SJSA1 (cell line): ENCODE results near the gene FOXN3. TPM values are rescaled to one million over a fixed set of nuclear protein-coding genes. Genes with fewer than 3 reads are reported as not detected.

Experiments
- DNase-seq, 2 experiments: peaks; one replicate each; pipeline ENCODE4 v3.0.0-alpha.2; 2015 to 2020; ENCODE audit warnings: low spot score in 2 of 2, low read depth in 1 of 2
- H3K27ac ChIP-seq: fragments of 250-450 bp; sonication (Bioruptor Pico); 2 replicates; pipeline ENCODE4 v1.5.1; 2020; ENCODE audit warnings: mild to moderate bottlenecking, moderate library complexity
- H3K27me3 ChIP-seq: fragments of 250-450 bp; sonication (Bioruptor Pico); replicated peaks from 2 replicates; pipeline ENCODE4 v1.5.1; 2020; ENCODE audit warnings: mild to moderate bottlenecking, moderate library complexity
- H3K36me3 ChIP-seq: fragments of 250-450 bp; sonication (Bioruptor Pico); 2 replicates; pipeline ENCODE4 v1.5.1; 2020; ENCODE audit warnings: mild to moderate bottlenecking
- H3K4me1 ChIP-seq: fragments of 250-450 bp; sonication (Bioruptor Pico); replicated peaks from 2 replicates; pipeline ENCODE4 v1.6.1; 2021; ENCODE audit warnings: mild to moderate bottlenecking
- H3K4me3 ChIP-seq: fragments of 250-450 bp; sonication (Bioruptor Pico); 2 replicates; pipeline ENCODE4 v1.5.1; 2020; ENCODE audit warnings: mild to moderate bottlenecking
- H3K9me3 ChIP-seq: fragments of 250-450 bp; sonication (Bioruptor Pico); replicated peaks from 2 replicates; pipeline ENCODE4 v1.5.1; 2020; ENCODE audit warnings: mild to moderate bottlenecking
- total RNA-seq: library from RNA; depleted of rRNA; stranded (reverse); fragments of >200 nt; shearing (Covaris generic); gene quantifications from 2 replicates; pipeline ENCODE4 v1.2.3, GENCODE V29; 2014

Gene FOXN3
- total RNA-seq, 1 experiment from 2014 or later = 31.0 TPM

- H3K4me1 ChIP-seq = peaks cover 19% of the 10 kb centered on the region
- peaks cover 15% of the 10 kb centered on the region for H3K36me3 ChIP-seq
- no peaks in the 10 kb centered on the region for H3K27me3 ChIP-seq
- no peaks in the 10 kb centered on the region for H3K9me3 ChIP-seq
- no peak for DNase-seq
- H3K27ac ChIP-seq = no peak overlapping the region
- H3K4me3 ChIP-seq = no peak overlapping the region
Observed at GRCh38 chr14:89349171-89350008, 67.6 kb downstream of the FOXN3 start.

- H3K4me1 ChIP-seq = peaks cover 19% of the 10 kb centered on the region
- no peak overlapping the region for H3K4me3 ChIP-seq
- no peak for DNase-seq
- no peaks in the 10 kb centered on the region for H3K27me3 ChIP-seq
- no peak overlapping the region for H3K27ac ChIP-seq
- H3K9me3 ChIP-seq = no peaks in the 10 kb centered on the region
- peaks cover 15% of the 10 kb centered on the region for H3K36me3 ChIP-seq
Observed at GRCh38 chr14:89348722-89349121, 68.3 kb downstream of the FOXN3 start.

GRCh38 chr14:89347885-89348284 is 69.1 kb downstream of the FOXN3 start:
- Histone ChIP-seq H3K36me3 (peaks cover 15% of the 10 kb centered on the region), H3K9me3 (no peaks in the 10 kb centered on the region), H3K27ac (no peak overlapping the region), H3K4me1 (peaks cover 19% of the 10 kb centered on the region), H3K4me3 (no peak overlapping the region), H3K27me3 (no peaks in the 10 kb centered on the region)
- no peak for DNase-seq

GRCh38 chr14:89344920-89345254 is 72.1 kb downstream of the FOXN3 start:
- no peak for DNase-seq
- no peak overlapping the region for H3K4me3 ChIP-seq
- H3K4me1 ChIP-seq = peaks cover 9% of the 10 kb centered on the region
- peaks cover 8% of the 10 kb centered on the region for H3K36me3 ChIP-seq
- no peaks in the 10 kb centered on the region for H3K9me3 ChIP-seq
- H3K27ac ChIP-seq = no peak overlapping the region
- H3K27me3 ChIP-seq = no peaks in the 10 kb centered on the region

- no peak overlapping the region for H3K27ac ChIP-seq
- DNase-seq = no peak
- no peak overlapping the region for H3K4me3 ChIP-seq
- H3K4me1 ChIP-seq = peaks cover 17% of the 10 kb centered on the region
- H3K9me3 ChIP-seq = no peaks in the 10 kb centered on the region
- no peaks in the 10 kb centered on the region; the same call in 1 of the 2 replicates for H3K36me3 ChIP-seq
- H3K27me3 ChIP-seq = no peaks in the 10 kb centered on the region
Observed at GRCh38 chr14:89343356-89343755, 73.7 kb downstream of the FOXN3 start.

- Histone ChIP-seq H3K4me3 (no peak overlapping the region), H3K27me3 (no peaks in the 10 kb centered on the region), H3K4me1 (peaks cover 17% of the 10 kb centered on the region), H3K36me3 (no peaks in the 10 kb centered on the region), H3K27ac (no peak overlapping the region), H3K9me3 (no peaks in the 10 kb centered on the region)
- no peak for DNase-seq
Observed at GRCh38 chr14:89342049-89342448, 75.0 kb downstream of the FOXN3 start.

- no peak for DNase-seq
Observed at GRCh38 chr14:89340200-89341181, 76.5 kb downstream of the FOXN3 start.

GRCh38 chr14:89339579-89339978 is 77.5 kb downstream of the FOXN3 start:
- no peaks in the 10 kb centered on the region for H3K9me3 ChIP-seq

More at GRCh38 chr14:89340200-89341181, 76.5 kb downstream of the FOXN3 start:
- Histone ChIP-seq H3K27me3 (no peaks in the 10 kb centered on the region), H3K4me3 (no peak overlapping the region), H3K4me1 (peaks cover 17% of the 10 kb centered on the region), H3K9me3 (no peaks in the 10 kb centered on the region), H3K36me3 (no peaks in the 10 kb centered on the region), H3K27ac (no peak overlapping the region)

GRCh38 chr14:89339158-89339557 is 77.9 kb downstream of the FOXN3 start:
- H3K27me3 ChIP-seq = no peaks in the 10 kb centered on the region
- H3K36me3 ChIP-seq = no peaks in the 10 kb centered on the region
- H3K4me1 ChIP-seq = peaks cover 17% of the 10 kb centered on the region
- H3K27ac ChIP-seq = no peak overlapping the region
- no peaks in the 10 kb centered on the region for H3K9me3 ChIP-seq
- no peak overlapping the region for H3K4me3 ChIP-seq
- no peak for DNase-seq

More at GRCh38 chr14:89339579-89339978, 77.5 kb downstream of the FOXN3 start:
- H3K4me3 ChIP-seq = no peak overlapping the region
- peaks cover 17% of the 10 kb centered on the region for H3K4me1 ChIP-seq
- H3K27ac ChIP-seq = no peak overlapping the region
- H3K36me3 ChIP-seq = no peaks in the 10 kb centered on the region
- no peak for DNase-seq
- H3K27me3 ChIP-seq = no peaks in the 10 kb centered on the region

GRCh38 chr14:89336338-89336737 is 80.7 kb downstream of the FOXN3 start:
- no peaks in the 10 kb centered on the region for H3K9me3 ChIP-seq
- no peaks in the 10 kb centered on the region for H3K36me3 ChIP-seq
- H3K4me1 ChIP-seq = peaks cover 17% of the 10 kb centered on the region
- H3K27ac ChIP-seq = no peak overlapping the region
- H3K4me3 ChIP-seq = no peak overlapping the region
- DNase-seq = no peak
- no peaks in the 10 kb centered on the region for H3K27me3 ChIP-seq

GRCh38 chr14:89332031-89332430 is 85.0 kb downstream of the FOXN3 start:
- Histone ChIP-seq H3K36me3 (no peaks in the 10 kb centered on the region), H3K4me1 (peaks cover 18% of the 10 kb centered on the region), H3K27me3 (no peaks in the 10 kb centered on the region), H3K9me3 (no peaks in the 10 kb centered on the region), H3K27ac (no peak overlapping the region), H3K4me3 (no peak overlapping the region)
- DNase-seq = no peak

GRCh38 chr14:89331398-89331797 is 85.6 kb downstream of the FOXN3 start:
- Histone ChIP-seq H3K27me3 (no peaks in the 10 kb centered on the region), H3K4me1 (peaks cover 18% of the 10 kb centered on the region), H3K36me3 (no peaks in the 10 kb centered on the region), H3K9me3 (no peaks in the 10 kb centered on the region), H3K4me3 (no peak overlapping the region), H3K27ac (no peak overlapping the region)
- DNase-seq = no peak

- no peak overlapping the region for H3K4me3 ChIP-seq
- DNase-seq = peak in 1 of 2 experiments; percentile 26
- no peak overlapping the region for H3K27ac ChIP-seq
- no peaks in the 10 kb centered on the region for H3K27me3 ChIP-seq
- H3K36me3 ChIP-seq = 0 out of 2 replicates have a peak, but pooled peaks cover under 1% of the 10 kb centered on the region
- peaks cover 18% of the 10 kb centered on the region for H3K4me1 ChIP-seq
- H3K9me3 ChIP-seq = no peaks in the 10 kb centered on the region
Observed at GRCh38 chr14:89330236-89331002, 86.6 kb downstream of the FOXN3 start.
